Fibroblast of lung (primary cell): ENCODE results near the gene HEMK1.

Experiments used
- EZH2 ChIP-seq: IDR thresholded peaks from 2 replicates; pipeline ENCODE4 v1.5.1; 2012; ENCODE audit warnings: low read length, control low read depth, mild to moderate bottlenecking; ENCODE audit errors: missing control alignments
- TF ChIP-seq, protein P1 (sequence below), 2 donors: IDR thresholded peaks in 1 of 2; conservative IDR thresholded peaks in 1 of 2; 1 replicate in 1 of 2; 2 replicates in 1 of 2; pipeline ENCODE4 v1.5.1; 2011 to 2012; ENCODE audit warnings: low read length in 2 of 2, control low read depth in 1 of 2, inconsistent platforms in 1 of 2, low read depth in 1 of 2, mild to moderate bottlenecking in 1 of 2

DNA sequence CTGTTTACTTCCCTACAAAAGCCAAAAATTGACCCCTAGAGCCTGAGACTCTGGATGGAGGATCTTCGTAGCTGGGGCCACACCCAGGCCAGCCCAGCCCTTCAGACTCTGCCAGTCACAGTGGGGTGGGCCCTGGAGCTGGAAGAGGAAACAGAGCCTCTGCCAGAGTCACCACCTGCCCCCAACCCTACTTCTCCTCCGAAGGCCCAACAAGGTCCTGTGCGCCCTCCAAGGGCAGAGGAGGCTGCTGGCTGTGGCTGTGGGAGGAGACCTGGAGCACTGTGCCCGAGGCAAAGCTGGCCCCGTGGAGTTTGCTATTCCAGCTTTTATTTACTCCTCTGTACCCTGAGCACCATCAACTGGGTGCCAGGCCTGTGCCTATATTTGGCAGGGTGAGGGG lies 23.2 kb downstream of the HEMK1 start:
- TF ChIP-seq, protein P1, sequence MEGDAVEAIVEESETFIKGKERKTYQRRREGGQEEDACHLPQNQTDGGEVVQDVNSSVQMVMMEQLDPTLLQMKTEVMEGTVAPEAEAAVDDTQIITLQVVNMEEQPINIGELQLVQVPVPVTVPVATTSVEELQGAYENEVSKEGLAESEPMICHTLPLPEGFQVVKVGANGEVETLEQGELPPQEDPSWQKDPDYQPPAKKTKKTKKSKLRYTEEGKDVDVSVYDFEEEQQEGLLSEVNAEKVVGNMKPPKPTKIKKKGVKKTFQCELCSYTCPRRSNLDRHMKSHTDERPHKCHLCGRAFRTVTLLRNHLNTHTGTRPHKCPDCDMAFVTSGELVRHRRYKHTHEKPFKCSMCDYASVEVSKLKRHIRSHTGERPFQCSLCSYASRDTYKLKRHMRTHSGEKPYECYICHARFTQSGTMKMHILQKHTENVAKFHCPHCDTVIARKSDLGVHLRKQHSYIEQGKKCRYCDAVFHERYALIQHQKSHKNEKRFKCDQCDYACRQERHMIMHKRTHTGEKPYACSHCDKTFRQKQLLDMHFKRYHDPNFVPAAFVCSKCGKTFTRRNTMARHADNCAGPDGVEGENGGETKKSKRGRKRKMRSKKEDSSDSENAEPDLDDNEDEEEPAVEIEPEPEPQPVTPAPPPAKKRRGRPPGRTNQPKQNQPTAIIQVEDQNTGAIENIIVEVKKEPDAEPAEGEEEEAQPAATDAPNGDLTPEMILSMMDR (conservative IDR thresholded peaks at IDR 0.05 in 1 of 2, IDR thresholded peaks at IDR 0.05 in 1 of 2; ENCODE audit: low read depth in 1 of 2, low read length in 2 of 2): no peak
- TF ChIP-seq EZH2: no peak
